K562 (cell line): ENCODE results near the gene FRMD5. TPM values are rescaled to one million over a fixed set of nuclear protein-coding genes. Genes with fewer than 3 reads are reported as not detected.

Experiments
- ATAC-seq: fragments of 200-7000 bp; cut with Tn5 transposase; 3 replicates; pipeline ENCODE4 v1.9.1; 2020; ENCODE audit warnings: moderate library complexity
- BruUV-seq: library from RNA; stranded (reverse); fragments of 400-500 nt; replicated peaks from 2 replicates; lab custom pipeline; 2021; lab: Mats Ljungman, UMichigan
- CTCF ChIA-PET: fragments of 300-600 bp; formaldehyde crosslinking; extraction: SDS; loops from one replicate; lab custom pipeline; 2021; ENCODE audit warnings: low intra/inter-chr PET ratio; lab: Yijun Ruan, JAX
- POLR2A ChIA-PET: fragments of 300-600, 350-650 bp; sonication (Branson Sonifier 250); formaldehyde crosslinking; extraction: SDS; loops from one replicate; lab custom pipeline; 2021; ENCODE audit warnings: antibody characterized with exemption, inconsistent platforms; lab: Yijun Ruan, JAX
- DNase-seq, 4 experiments: peaks; one replicate each; pipeline versions ENCODE4 v3.0.0 to v3.0.0-alpha.2; 2011 to 2018; ENCODE audit warnings: low spot score in 3 of 4, mixed read lengths in 3 of 4; ENCODE audit errors: extremely low read depth in 1 of 4
- FAIRE-seq: peaks from 2 replicates; lab custom pipeline; 2011; peaks lifted over from hg19 to GRCh38; lab: Jason Lieb, UNC
- H2AFZ ChIP-seq: 2 replicates; pipeline ENCODE4 v1.6.0; 2011; ENCODE audit warnings: low read depth, low read length, control low read depth, inconsistent platforms
- H3K27ac ChIP-seq: fragments of 200-600 bp; 3 replicates; pipeline ENCODE4 v1.8.0; 2011; ENCODE audit warnings: low read depth, mild to moderate bottlenecking, control low read depth, inconsistent platforms, low read length, moderate library complexity, mixed read lengths; ENCODE audit errors: extremely low read depth
- H3K27me3 ChIP-seq, 2 experiments: fragments of 300-600 bp in 1 of 2; 2 replicates in 1 of 2; 3 replicates in 1 of 2; pipeline versions ENCODE4 v1.6.0 to v1.8.0; 2011; ENCODE audit warnings: inconsistent platforms in 2 of 2, low read length in 2 of 2, mild to moderate bottlenecking in 1 of 2, mixed read lengths in 1 of 2, moderate library complexity in 1 of 2; ENCODE audit not compliant: control insufficient read depth in 2 of 2, insufficient read depth in 2 of 2
- H3K36me3 ChIP-seq: fragments of 300-600 bp; 3 replicates; pipeline ENCODE4 v1.8.0; 2011; ENCODE audit warnings: mild to moderate bottlenecking, low read length, inconsistent platforms; ENCODE audit not compliant: control insufficient read depth, insufficient read depth
- H3K4me1 ChIP-seq, 2 experiments: fragments of 200-600 bp in 1 of 2; replicated peaks in 1 of 2; 2 replicates in 1 of 2; 3 replicates in 1 of 2; pipeline versions ENCODE4 v1.5.1 to v1.8.0; 2011; ENCODE audit warnings: inconsistent platforms in 2 of 2, low read length in 2 of 2, mild to moderate bottlenecking in 1 of 2, mixed read lengths in 1 of 2, moderate library complexity in 1 of 2; ENCODE audit not compliant: control insufficient read depth in 2 of 2, insufficient read depth in 2 of 2
- H3K4me2 ChIP-seq: 2 replicates; pipeline ENCODE4 v1.6.1; 2011; ENCODE audit warnings: low read length, control low read depth, inconsistent platforms, mixed read lengths; ENCODE audit not compliant: insufficient read depth
- H3K4me3 ChIP-seq: fragments of 200-600 bp; sonication (generic), shearing (Covaris generic); 2 replicates; pipeline ENCODE4 v1.5.1; 2016; ENCODE audit warnings: control low read depth, inconsistent platforms
- H3K79me2 ChIP-seq: fragments of 200-600 bp; 3 replicates; pipeline ENCODE4 v1.8.0; 2011; ENCODE audit warnings: low read length, inconsistent platforms; ENCODE audit not compliant: control insufficient read depth, insufficient read depth
- H3K9ac ChIP-seq, 2 experiments: 2 replicates each; pipeline versions ENCODE4 v1.6.0 to v1.6.1; 2011; ENCODE audit warnings: low read depth in 2 of 2, low read length in 2 of 2, control low read depth in 1 of 2, inconsistent platforms in 1 of 2, mild to moderate bottlenecking in 1 of 2, mixed read lengths in 1 of 2; ENCODE audit not compliant: insufficient read depth in 1 of 2
- H3K9me1 ChIP-seq: one replicate; pipeline ENCODE4 v1.6.0; 2011; ENCODE audit warnings: inconsistent platforms, mild to moderate bottlenecking, low read length, moderate library complexity; ENCODE audit not compliant: control insufficient read depth, insufficient read depth
- H3K9me3 ChIP-seq: replicated peaks from 2 replicates; pipeline ENCODE4 v1.5.1; 2011; ENCODE audit warnings: low read depth, low read length, inconsistent platforms; ENCODE audit not compliant: control insufficient read depth, insufficient read depth
- H4K20me1 ChIP-seq: replicated peaks from 2 replicates; pipeline ENCODE4 v1.6.1; 2011; ENCODE audit warnings: low read length, inconsistent platforms, mixed read lengths; ENCODE audit not compliant: control insufficient read depth, insufficient read depth
- CTBP1 ChIP-seq: fragments of 450-650 bp; IDR thresholded peaks from 2 replicates; pipeline ENCODE4 v1.6.1; 2016; ENCODE audit warnings: borderline replicate concordance
- DIDO1 ChIP-seq: fragments of 450-650 bp; IDR thresholded peaks from 2 replicates; pipeline ENCODE4 v1.6.1; 2016; ENCODE audit warnings: low read depth, missing biosample characterization, missing genetic modification characterization
- FOSL1 ChIP-seq: fragments of 200-800 bp; sonication (Bioruptor generic); conservative IDR thresholded peaks from 2 replicates; pipeline ENCODE4 v1.6.1; 2016; ENCODE audit warnings: missing genetic modification characterization, missing compliant biosample characterization
- FOXM1 ChIP-seq, 2 experiments: fragments of 450-650 bp in 1 of 2; sonication (generic) in 1 of 2; formaldehyde crosslinking in 1 of 2; IDR thresholded peaks; 2 replicates each; pipeline versions ENCODE4 v1.6.1 to v1.9.0; 2017 to 2022; ENCODE audit warnings: low read depth in 2 of 2, mild to moderate bottlenecking in 2 of 2, missing genetic modification reagents in 1 of 2, moderate library complexity in 1 of 2
- GTF2F1 ChIP-seq: IDR thresholded peaks from 2 replicates; pipeline ENCODE4 v1.6.1; 2011; ENCODE audit warnings: low read depth, low read length, improper control_type of control experiment
- KHSRP ChIP-seq: fragments of 450-650 bp; IDR thresholded peaks from 2 replicates; pipeline ENCODE4 v1.6.1; 2017
- RAD21 ChIP-seq, 2 experiments: fragments of 250-450 bp in 1 of 2; fragments of 450-650 bp in 1 of 2; sonication (Bioruptor Pico) in 1 of 2; formaldehyde crosslinking in 1 of 2; IDR thresholded peaks in 1 of 2; conservative IDR thresholded peaks in 1 of 2; 2 replicates each; pipeline versions ENCODE4 v1.4.0 to v1.8.0; 2020 to 2022; ENCODE audit warnings: mild to moderate bottlenecking in 2 of 2, moderate library complexity in 1 of 2
- TEAD1 ChIP-seq, 2 experiments: fragments of 450-650 bp in 1 of 2; sonication (generic) in 1 of 2; formaldehyde crosslinking; IDR thresholded peaks; 2 replicates each; pipeline versions ENCODE4 v1.4.0 to v1.8.0; 2020 to 2022; ENCODE audit warnings: mild to moderate bottlenecking in 2 of 2, missing genetic modification reagents in 1 of 2
- ZNF77 ChIP-seq: fragments of 250-450 bp; sonication (Bioruptor Pico); IDR thresholded peaks from 2 replicates; pipeline ENCODE4 v1.5.0; 2020
- ZSCAN32 ChIP-seq: fragments of 450-650 bp; formaldehyde crosslinking; IDR thresholded peaks from 2 replicates; pipeline ENCODE4 v1.4.0; 2020; ENCODE audit warnings: mild to moderate bottlenecking, moderate library complexity
- in situ Hi-C: fragments of 300-500 bp; cut with MboI; formaldehyde crosslinking; loops from 4 replicates; pipeline ENCODE4 v1.15.0; 2018; ENCODE audit warnings: inconsistent platforms, mixed read lengths
- intact Hi-C: fragments of 100-400 bp; cut with micrococcal nuclease; formaldehyde crosslinking; loops from 2 replicates; pipeline ENCODE4 v1.14.2; 2022
- polyA plus RNA-seq, 8 experiments: library from polyadenylated mRNA; depleted of rRNA in 4 of 8; stranded (reverse) in 5 of 8; unstranded in 3 of 8; fragments of >200 nt; fragmentation: Nextera tagmentation in 2 of 8; fragmentation: Illumina TruSeq in 1 of 8; extraction: Ambion mirVana in 2 of 8; extraction: Trizol in 1 of 8; gene quantifications; 2 replicates each; pipeline versions ENCODE4 v1.2.1 to v1.2.3, GENCODE V29; 2011 to 2014; ENCODE audit warnings: inconsistent platforms in 1 of 8, missing spikeins in 1 of 8
- total RNA-seq, 7 experiments: library from RNA; depleted of rRNA in 6 of 7; stranded (reverse); fragments of >200 nt in 6 of 7; fragmentation: Illumina TruSeq in 2 of 7; extraction: Trizol in 2 of 7; gene quantifications; 2 replicates each; pipeline versions ENCODE4 v1.2.1 to v1.2.3, GENCODE V29; 2011 to 2021; ENCODE audit warnings: low replicate concordance in 1 of 7
- TF ChIP-seq, protein P1 (sequence below): sonication (generic); formaldehyde crosslinking; IDR thresholded peaks from 2 replicates; pipeline ENCODE4 v1.8.0; 2022; ENCODE audit warnings: missing genetic modification reagents, mild to moderate bottlenecking, moderate library complexity, borderline replicate concordance
- TF ChIP-seq, protein P2 (sequence below): fragments of 450-650 bp; formaldehyde crosslinking; IDR thresholded peaks from 2 replicates; pipeline ENCODE4 v1.4.0; 2020; ENCODE audit warnings: mild to moderate bottlenecking, moderate library complexity
- TF ChIP-seq, protein P3 (sequence below), 3 experiments: IDR thresholded peaks in 2 of 3; conservative IDR thresholded peaks in 1 of 3; 2 replicates each; pipeline ENCODE4 v1.5.1; 2011 to 2012; ENCODE audit warnings: low read length in 3 of 3, mild to moderate bottlenecking in 3 of 3, control low read depth in 2 of 3, improper control_type of control experiment in 1 of 3, inconsistent platforms in 1 of 3, low read depth in 1 of 3, mixed read lengths in 1 of 3, moderate library complexity in 1 of 3; ENCODE audit not compliant: insufficient read depth in 2 of 3
- TF ChIP-seq, protein P4 (sequence below): fragments of 250-450 bp; sonication (Bioruptor Pico); IDR thresholded peaks from 2 replicates; pipeline ENCODE4 v1.8.0; 2022; ENCODE audit warnings: moderate library complexity, mild to moderate bottlenecking, inconsistent platforms

FRMD5 gene
- total and polyA plus RNA-seq, 9 of the 15 experiments (the other 6 are each of a cell fraction or from before 2014, with no cell fraction given) = 0.13 to 0.38 TPM; not detected in 7

DNA sequence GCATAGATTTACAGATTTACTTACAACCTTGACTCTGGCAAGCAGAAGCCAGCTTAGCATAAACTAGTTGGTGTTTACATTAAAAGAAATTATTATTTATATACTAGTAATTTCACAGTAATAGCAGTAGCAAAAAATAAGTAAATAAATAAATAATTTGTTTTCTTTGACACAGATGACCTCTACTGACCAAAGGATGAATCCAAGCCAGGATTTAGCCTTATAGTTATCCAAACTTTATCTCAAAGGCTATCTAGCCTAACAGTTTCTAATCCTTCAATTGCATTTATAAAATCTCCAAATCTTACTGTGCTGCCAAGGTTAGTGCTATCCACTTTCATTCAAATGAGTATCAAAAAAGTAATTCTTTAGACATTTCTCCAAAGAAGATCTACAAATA lies 64.3 kb downstream of the FRMD5 start:
- Histone ChIP-seq H3K27ac (no peak overlapping the region), H3K9me3 (no peaks in the 10 kb centered on the region), H3K9ac (no peak overlapping the region), H3K4me3 (no peak overlapping the region), H3K79me2 (no peaks in the 10 kb centered on the region), H3K4me1 (no peaks in the 10 kb centered on the region; a peak in 1 of 5 replicates), H2AFZ (no peak overlapping the region), H4K20me1 (no peaks in the 10 kb centered on the region), H3K27me3 (peaks cover 4 to 15% of the 10 kb centered on the region in 2 experiments; a peak in 4 of 5 replicates), H3K4me2 (no peak overlapping the region), H3K36me3 (no peaks in the 10 kb centered on the region), H3K9me1 (no peaks in the 10 kb centered on the region)
- FAIRE-seq (no peak), DNase-seq (no peak), ATAC-seq (no peak)
- ChIA-PET CTCF (no interaction called here), POLR2A (no interaction called here)
- in situ Hi-C loops (no loop called here), intact Hi-C loops (no loop called here)
- no TSS peak for BruUV-seq
- TF ChIP-seq RAD21 (CRISPR knock-in tag; conservative IDR thresholded peaks at IDR 0.05 in 1 of 2, IDR thresholded peaks at IDR 0.05 in 1 of 2) (peak in 1 of 2 experiments; percentile 15; a peak in 1 of 4 replicates), FOSL1 (tag) (no peak), ZNF77 (CRISPR knock-in tag) (no peak), GTF2F1 (no peak), DIDO1 (tag) (no peak), ZSCAN32 (CRISPR knock-in tag) (no peak), CTBP1 (no peak), FOXM1 (IDR thresholded peaks at IDR 0.05; ENCODE audit: low read depth) (no peak), FOXM1 (CRISPR knock-in tag; IDR thresholded peaks at IDR 0.05; ENCODE audit: low read depth) (no peak), KHSRP (no peak), TEAD1 (CRISPR knock-in tag; IDR thresholded peaks at IDR 0.05) (no peak)
- TF ChIP-seq, protein P1, sequence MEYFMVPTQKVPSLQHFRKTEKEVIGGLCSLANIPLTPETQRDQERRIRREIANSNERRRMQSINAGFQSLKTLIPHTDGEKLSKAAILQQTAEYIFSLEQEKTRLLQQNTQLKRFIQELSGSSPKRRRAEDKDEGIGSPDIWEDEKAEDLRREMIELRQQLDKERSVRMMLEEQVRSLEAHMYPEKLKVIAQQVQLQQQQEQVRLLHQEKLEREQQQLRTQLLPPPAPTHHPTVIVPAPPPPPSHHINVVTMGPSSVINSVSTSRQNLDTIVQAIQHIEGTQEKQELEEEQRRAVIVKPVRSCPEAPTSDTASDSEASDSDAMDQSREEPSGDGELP (CRISPR knock-in tag) = no peak
- TF ChIP-seq, protein P2, sequence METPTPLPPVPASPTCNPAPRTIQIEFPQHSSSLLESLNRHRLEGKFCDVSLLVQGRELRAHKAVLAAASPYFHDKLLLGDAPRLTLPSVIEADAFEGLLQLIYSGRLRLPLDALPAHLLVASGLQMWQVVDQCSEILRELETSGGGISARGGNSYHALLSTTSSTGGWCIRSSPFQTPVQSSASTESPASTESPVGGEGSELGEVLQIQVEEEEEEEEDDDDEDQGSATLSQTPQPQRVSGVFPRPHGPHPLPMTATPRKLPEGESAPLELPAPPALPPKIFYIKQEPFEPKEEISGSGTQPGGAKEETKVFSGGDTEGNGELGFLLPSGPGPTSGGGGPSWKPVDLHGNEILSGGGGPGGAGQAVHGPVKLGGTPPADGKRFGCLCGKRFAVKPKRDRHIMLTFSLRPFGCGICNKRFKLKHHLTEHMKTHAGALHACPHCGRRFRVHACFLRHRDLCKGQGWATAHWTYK (CRISPR knock-in tag) = no peak
- TF ChIP-seq, protein P3, sequence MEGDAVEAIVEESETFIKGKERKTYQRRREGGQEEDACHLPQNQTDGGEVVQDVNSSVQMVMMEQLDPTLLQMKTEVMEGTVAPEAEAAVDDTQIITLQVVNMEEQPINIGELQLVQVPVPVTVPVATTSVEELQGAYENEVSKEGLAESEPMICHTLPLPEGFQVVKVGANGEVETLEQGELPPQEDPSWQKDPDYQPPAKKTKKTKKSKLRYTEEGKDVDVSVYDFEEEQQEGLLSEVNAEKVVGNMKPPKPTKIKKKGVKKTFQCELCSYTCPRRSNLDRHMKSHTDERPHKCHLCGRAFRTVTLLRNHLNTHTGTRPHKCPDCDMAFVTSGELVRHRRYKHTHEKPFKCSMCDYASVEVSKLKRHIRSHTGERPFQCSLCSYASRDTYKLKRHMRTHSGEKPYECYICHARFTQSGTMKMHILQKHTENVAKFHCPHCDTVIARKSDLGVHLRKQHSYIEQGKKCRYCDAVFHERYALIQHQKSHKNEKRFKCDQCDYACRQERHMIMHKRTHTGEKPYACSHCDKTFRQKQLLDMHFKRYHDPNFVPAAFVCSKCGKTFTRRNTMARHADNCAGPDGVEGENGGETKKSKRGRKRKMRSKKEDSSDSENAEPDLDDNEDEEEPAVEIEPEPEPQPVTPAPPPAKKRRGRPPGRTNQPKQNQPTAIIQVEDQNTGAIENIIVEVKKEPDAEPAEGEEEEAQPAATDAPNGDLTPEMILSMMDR (IDR thresholded peaks at IDR 0.05 in 2 of 3, conservative IDR thresholded peaks at IDR 0.05 in 1 of 3; ENCODE audit: insufficient read depth in 2 of 3, low read depth in 1 of 3, low read length in 3 of 3) = peak in 1 of 3 experiments; percentile 21; a peak in 1 of 6 replicates
- TF ChIP-seq, protein P4, sequence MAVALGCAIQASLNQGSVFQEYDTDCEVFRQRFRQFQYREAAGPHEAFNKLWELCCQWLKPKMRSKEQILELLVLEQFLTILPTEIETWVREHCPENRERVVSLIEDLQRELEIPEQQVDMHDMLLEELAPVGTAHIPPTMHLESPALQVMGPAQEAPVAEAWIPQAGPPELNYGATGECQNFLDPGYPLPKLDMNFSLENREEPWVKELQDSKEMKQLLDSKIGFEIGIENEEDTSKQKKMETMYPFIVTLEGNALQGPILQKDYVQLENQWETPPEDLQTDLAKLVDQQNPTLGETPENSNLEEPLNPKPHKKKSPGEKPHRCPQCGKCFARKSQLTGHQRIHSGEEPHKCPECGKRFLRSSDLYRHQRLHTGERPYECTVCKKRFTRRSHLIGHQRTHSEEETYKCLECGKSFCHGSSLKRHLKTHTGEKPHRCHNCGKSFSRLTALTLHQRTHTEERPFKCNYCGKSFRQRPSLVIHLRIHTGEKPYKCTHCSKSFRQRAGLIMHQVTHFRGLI (CRISPR knock-in tag) = no peak
